Measurements from ENCODE around the gene CCR7. TPM values are rescaled to one million over a fixed set of nuclear protein-coding genes. Genes with fewer than 3 reads are reported as not detected.

CCR7 gene
- total RNA-seq, 1 donor from 2014 or later: not detected

- DNase-seq: no peak
These were observed 48.5 kb downstream of the CCR7 start for GRCh38 chr17:40516581-40517285.

- DNase-seq: no peak
These were observed 49.7 kb downstream of the CCR7 start for GRCh38 chr17:40515491-40516041.

DNA sequence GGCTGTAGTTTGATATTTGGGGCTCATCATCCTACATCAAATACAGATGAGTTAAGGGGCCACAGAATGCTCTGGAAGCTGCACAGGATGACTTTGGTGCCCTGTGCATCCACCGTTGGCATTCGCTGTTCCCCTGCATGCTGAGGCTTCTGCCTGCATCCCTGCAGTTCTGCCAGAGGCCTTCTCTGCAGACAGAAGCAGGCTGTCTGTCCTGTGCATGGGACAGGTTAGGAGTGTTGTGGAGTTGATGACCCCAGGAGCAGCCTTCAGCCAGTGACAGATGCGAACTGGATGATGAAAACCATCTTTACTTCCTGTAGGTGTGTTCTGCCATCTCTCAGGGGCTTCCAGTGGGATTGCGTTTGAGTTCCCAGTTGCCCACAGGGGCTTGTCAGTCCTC lies 50.3 kb downstream of the CCR7 start:
- DNase-seq: no peak

DNA sequence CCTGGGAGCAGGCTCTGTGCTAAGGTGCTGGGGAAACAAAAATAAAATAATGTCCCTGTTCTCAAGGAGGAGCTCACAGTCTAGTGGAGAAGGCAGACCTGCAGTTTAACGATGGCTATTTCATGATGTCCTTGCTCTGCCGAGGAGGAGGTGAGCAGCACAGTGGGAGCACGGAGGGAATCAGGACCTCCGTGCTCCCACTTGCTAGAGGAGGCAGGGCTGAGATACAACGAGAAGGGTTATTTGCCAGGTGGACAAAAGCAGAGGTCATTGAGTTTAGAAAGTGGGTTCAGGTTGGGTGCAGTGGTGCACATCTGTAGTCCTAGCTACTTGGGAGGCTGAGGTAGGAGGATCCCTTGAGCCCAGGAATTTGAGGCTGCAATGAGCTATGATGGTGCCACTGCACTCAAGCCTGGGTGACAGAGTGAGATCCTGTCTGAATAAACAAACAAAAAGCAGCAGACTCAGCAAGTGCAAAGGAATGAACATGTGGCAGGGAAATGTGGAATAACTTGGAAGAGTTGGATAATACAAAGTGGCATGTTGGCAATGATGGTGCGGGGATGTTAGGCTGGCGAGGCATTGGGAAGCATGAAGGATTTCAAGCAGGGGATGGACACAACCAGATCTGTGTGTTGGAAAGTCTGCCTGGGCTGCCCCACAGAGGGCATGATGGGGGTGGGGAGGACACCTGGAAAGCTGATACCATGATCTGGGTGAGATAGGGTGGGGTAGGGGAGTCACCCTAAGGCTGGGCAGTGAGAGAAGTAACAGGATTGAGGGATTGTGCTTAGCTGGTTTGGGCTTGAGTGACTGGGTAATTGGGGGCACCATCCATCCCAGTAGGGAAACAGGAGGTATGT lies 51.0 kb downstream of the CCR7 start:
- no peak for DNase-seq

DNA sequence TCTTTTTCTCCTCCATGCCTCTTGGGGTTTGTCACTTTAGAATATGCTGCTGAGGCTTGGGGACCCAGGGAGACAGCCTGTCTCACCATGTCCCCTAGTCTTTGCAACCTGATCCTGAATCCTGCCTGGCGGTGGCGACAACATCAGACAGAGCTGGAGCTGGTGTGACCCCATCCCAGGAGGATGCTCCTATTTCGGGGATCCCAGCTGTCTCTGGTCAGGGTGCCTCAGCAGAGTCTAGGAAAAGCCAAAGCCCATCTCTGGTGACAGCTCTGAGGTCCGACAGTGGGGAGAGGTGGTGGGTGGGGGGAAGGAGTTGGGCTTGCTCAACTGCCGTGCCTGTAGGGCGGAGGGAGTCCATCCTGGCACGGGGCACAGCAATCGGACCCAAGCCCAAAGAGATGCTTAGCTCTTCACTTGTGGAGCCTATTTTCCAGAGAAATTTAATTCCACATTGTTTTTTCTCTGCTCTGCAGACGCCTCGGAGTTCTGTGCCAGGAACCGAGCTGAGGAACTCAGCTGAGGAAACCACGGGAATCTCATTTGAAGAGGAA lies 53.5 kb downstream of the CCR7 start:
- no peak for DNase-seq

- no peak for DNase-seq
These were observed 54.1 kb downstream of the CCR7 start for GRCh38 chr17:40511136-40511535.

DNA sequence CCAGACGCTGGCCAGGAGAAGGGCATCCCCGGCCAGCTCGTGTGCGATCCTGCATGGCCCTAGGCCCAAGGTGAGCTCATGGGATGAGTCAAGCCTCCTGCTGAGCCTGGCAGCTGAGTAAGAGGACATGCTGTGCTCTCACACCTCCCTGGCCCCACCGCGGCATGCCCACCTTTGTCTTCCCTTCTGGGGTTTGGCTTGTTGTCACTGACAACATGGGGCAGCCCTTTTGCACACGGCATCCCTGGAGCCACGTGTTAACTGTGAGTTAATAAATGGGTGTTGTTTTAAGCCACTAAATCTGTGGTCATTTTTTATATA lies 55.0 kb downstream of the CCR7 start:
- no peak for DNase-seq

- DNase-seq: no peak
These were observed 55.5 kb downstream of the CCR7 start for GRCh38 chr17:40509626-40510327.

GRCh38 chr17:40506786-40507185 lies 58.5 kb downstream of the CCR7 start:
- no peak for DNase-seq

Other genes starting within 250 kb of the CCR7 start
- gene GJD3, start 200.7 kb downstream of the CCR7 start, total RNA-seq: 0.82 TPM
- gene TOP2A, start 147.6 kb downstream of the CCR7 start, total RNA-seq: 55.3 TPM
- gene IGFBP4, start 122.0 kb downstream of the CCR7 start, total RNA-seq: 205 TPM
- 10.4 TPM for gene TNS4, start 63.8 kb downstream of the CCR7 start, total RNA-seq
- 101 TPM for gene SMARCE1, start 82.3 kb upstream of the CCR7 start, total RNA-seq
- not detected for gene KRT222, start 99.7 kb upstream of the CCR7 start, total RNA-seq
- 0.31 TPM for gene KRT24, start 138.3 kb upstream of the CCR7 start, total RNA-seq
- gene KRT25, start 189.9 kb upstream of the CCR7 start, total RNA-seq: not detected
- not detected for gene KRT26, start 206.7 kb upstream of the CCR7 start, total RNA-seq
- not detected for gene KRT27, start 217.1 kb upstream of the CCR7 start, total RNA-seq
- not detected for gene KRT28, start 234.5 kb upstream of the CCR7 start, total RNA-seq